ENCODE results near the gene ZNF586.

Gene ZNF586

DNA sequence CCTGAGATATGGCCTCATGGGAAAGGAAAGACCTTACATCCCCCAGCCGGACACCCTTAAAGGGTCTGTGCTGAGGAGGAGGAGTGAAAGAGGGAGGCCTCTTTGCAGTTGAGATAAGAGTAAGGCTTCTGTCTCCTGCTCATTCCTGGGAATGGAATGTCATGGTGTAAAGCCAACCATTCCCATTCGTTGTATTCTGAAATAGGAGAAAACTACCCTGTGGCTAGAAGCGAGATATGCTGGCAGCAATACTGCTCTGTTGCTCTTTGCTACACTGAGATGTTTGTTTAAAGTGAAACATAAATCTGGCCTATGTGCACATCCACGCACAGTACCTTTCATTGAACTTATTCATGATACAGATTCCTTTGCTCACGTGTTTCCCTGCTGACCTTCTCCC is 59.8 kb downstream of the ZNF586 start:
- no peak for DNase-seq

DNA sequence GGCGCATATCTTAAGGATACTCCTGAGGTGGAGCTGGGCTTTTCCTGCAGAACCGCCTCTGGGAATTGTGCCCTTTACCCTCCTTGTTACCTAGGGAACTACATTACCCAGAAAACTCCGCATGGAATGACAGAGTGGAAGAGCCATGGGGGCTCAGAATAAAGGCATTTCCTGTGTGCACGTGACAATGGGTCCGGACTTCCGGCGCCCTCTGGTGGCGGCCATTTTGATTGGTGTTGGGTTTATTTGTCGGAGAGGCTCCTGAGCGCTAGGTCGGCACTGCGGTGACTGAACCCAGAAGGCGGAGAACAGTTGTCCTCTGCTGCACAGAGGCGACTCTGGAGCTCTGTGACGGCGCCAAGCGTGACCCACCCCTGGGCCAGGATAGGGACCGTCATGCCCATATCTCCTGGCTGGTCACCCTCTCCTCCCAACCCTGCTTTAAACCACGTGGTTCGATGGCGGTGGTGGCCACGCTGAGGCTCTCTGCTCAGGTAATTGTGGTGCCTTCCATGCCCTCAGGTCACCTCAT is 60.7 kb downstream of the ZNF586 start, which contains the start of gene ZNF587B:
ZNF587B (plus strand) TSS at position 229 of the 532 bp plus-strand sequence; CDS start at position 459, 230 bp downstream.
- no peak for DNase-seq
